HG02884 (cell line): ENCODE data around the gene TTLL10.

Experiments
- ATAC-seq: cut with Tn5 transposase; IDR thresholded peaks from one replicate; pipeline ENCODE4 v1.9.1; 2021; ENCODE audit warnings: mild to moderate bottlenecking, moderate library complexity; ENCODE audit not compliant: unreplicated experiment

The TTLL10 gene

GRCh38 chr1:1203561-1204424, 30.1 kb downstream of the TTLL10 start:
- ATAC-seq, result no peak

GRCh38 chr1:1204425-1204920, 30.8 kb downstream of the TTLL10 start:
- ATAC-seq, result no peak

GRCh38 chr1:1204998-1205768, 31.5 kb downstream of the TTLL10 start:
- ATAC-seq, result no peak

GRCh38 chr1:1205769-1206375, 32.2 kb downstream of the TTLL10 start:
- no peak for ATAC-seq

GRCh38 chr1:1206376-1206965, 32.8 kb downstream of the TTLL10 start, which contains the start of gene TNFRSF18:
TNFRSF18 (minus strand) TSS chr1:1206592; CDS start chr1:1206571, 21 bp downstream.
- no peak for ATAC-seq

DNA sequence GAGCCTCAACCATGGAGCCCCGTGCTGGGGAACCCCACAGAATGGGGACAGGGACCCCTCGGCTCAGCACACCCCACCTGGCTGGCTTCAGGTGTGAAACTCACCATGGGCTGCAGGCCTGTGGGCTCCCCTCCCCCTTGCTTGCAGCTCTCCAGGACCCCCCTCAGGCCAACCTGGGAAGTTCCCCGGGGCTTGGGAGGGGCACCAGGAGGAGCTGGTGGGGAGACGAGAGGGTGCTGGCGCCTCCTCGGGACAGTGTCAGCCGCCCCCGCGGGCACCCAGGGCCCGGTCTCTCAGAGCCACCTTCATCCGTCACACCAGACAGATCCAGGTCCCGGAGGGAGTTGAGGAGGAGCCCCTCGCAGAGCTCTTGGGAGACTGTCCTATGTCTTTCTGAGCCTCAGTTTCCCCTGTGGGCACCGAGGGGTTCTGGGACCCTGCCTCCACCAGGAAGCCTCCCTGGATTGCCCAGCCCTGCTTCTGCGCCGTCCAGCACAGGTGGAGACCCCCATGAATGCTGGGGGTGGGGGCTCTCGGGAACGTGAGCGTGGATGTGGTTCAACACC, 33.4 kb downstream of the TTLL10 start:
- ATAC-seq, result no peak

DNA sequence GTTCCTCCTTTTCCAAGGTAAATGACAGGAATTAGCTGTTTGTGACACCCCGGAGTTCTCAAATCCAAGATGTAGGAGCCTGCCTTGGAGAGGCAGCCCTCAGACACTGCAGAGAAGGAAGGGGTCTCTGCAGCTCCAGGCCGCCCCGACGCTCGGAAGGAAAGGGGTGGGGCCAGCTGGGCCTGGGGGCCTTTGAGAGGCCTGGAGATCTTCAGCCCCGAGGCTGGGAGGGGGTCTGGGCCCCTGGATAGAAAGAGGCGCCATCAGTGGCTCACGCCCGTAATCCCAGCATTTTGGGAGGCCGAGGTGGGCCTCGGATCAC, 33.9 kb downstream of the TTLL10 start:
- ATAC-seq, result no peak

GRCh38 chr1:1208713-1209433, 35.2 kb downstream of the TTLL10 start:
- ATAC-seq, result no peak

GRCh38 chr1:1210726-1211540, 37.3 kb downstream of the TTLL10 start:
- no peak for ATAC-seq

DNA sequence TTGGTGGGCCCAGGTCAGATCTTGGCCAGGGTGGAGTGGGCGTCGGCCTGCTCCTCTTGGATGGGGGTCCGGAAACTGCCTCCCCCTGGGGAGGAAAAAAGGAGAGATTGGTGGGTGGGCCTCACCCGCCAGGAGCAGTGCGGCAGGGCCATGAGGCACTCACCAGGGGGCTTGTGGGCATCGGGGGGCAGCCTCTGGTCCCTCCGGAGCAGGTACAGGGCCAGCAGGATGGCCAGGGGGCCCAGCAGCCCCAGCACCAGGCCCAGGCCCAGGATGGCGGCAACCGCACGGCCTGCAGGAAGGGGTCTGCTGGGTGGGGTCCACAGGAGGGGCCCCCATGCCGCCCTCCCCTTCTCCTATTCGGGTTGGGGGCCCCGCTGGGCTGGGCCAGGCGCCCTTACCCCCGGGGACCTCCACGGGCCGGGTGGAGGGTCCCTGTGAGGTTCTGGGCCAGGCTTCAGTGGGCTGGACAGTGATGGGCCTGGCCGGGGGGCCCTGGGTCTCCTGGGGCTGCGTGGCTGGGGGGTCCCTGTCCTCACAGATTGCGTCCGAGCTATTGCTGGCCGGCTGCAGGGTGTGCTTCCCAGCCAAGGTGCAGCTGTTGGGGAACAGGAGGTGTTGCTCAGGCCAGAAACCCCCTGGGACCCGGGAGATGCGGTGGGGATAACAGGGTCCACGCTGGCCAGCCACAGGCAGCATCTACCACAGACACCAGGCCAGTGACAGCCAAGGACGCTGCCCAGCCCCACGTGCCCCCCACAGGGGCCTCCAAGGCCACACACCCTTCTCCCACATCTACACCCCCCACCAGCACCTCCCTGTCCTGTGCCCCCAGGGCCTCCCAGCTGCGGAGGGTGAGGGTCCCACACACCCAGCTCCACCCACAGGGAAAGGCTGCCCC, 38.1 kb downstream of the TTLL10 start:
- no peak for ATAC-seq

DNA sequence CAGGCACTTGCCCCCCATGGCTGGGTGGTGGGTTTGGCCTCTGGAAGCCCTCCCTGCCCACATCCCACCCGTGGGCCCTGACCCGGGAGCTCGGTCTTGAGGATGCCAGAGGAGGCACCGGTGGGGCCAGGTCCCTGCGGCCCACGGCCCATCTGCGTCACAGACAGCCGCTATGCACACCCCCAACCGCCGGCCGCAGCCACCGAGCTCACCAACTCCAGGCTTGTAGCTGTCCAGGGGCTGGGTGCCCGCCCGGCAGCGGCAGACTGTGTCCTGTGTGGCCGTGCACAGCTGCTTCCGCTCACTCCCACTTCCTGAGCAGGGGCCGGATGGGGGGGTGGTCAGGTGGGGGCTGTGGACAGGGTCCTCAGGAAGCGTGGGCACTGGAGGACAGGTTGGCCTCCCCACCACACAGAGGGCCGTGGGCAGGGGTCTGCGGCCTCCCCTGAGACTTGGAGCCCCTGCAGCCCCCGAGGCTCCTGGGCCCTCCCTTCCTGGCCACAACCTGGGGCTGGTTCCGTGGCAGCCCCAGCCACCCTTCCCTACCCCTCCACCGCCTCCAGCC, 39.2 kb downstream of the TTLL10 start:
- ATAC-seq, result no peak

GRCh38 chr1:1213345-1214265, 39.9 kb downstream of the TTLL10 start, which contains the start of gene TNFRSF4:
TNFRSF4 (minus strand) TSS chr1:1214153; CDS start chr1:1214127, 26 bp downstream.
- ATAC-seq, result no peak

DNA sequence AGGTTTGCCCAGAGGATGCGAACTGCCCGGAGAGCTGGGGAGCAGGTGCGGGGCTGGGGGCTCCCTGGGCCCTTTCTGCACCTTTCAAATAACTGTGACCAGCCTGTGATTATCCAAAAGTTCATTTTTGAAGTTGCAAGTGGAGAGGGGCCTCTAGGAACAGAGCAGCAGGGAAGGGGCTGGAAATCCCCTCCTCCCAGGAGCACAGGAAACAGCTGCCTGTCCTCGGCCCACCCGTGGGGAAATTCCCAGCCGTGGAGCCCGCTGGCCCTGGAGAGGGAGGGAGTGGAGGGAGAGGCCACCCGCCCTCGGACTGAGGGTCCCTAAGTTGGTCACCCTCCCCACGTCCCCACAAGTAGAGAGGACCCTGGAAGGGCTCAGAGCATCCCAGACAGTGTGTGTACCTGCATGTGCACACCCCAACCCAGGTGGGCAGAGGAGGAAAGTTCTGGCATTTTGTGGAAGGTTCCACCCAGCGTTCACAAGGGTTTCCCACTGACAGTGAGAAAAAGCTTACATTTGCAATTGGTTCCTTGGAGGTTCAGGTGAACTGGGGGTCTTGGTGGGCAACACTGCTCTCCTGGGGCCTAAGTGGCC, 41.5 kb downstream of the TTLL10 start:
- ATAC-seq, result no peak

DNA sequence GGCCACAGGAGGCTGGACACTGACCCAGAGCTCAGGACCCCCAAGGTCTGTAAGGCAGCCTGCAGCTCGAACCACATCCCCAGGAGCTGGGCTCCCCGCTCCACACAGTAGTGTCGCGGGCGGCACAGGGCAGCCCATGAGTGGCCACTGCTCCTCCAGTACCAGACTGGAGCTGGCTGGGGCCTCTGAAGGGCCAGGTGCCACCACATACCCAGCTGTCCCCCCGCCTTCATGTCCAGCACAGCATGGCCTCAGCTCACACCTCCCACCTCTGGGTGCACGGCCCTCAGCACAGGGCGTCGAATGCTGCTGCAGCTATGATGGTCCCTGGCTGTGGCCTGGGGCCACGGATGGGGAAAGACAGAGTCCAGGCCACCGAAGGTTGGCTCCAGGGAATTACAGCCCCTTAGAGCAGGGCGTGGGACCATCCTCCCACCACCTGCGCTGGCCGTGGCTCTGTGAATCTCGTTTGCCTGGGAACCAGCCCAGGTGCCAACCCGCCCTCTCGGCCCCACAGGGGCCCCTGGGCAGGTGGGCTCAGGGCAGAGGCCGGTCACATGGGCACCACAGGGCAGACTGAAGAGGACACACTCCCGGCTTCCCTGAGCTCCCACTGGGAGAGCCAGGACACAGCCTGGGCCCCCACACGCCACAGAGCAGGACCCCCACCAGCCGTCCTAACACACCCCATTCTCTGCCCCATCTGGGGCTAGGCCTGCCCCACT, 42.4 kb downstream of the TTLL10 start:
- ATAC-seq, result no peak

- no peak for ATAC-seq
Measured at GRCh38 chr1:1216770-1217620, 43.3 kb downstream of the TTLL10 start.
